GM19351 (cell line): ENCODE results near the gene ADGRL1.
"Not testable (repeated sequence)": the region's sequence is repeated elsewhere in the genome, so short reads cannot be mapped to it uniquely, and the experiment has no call there.

Experiments used
- ATAC-seq: cut with Tn5 transposase; IDR thresholded peaks from one replicate; pipeline ENCODE4 v1.9.1; 2021; ENCODE audit warnings: mild to moderate bottlenecking, moderate library complexity; ENCODE audit not compliant: unreplicated experiment

ADGRL1 gene

DNA sequence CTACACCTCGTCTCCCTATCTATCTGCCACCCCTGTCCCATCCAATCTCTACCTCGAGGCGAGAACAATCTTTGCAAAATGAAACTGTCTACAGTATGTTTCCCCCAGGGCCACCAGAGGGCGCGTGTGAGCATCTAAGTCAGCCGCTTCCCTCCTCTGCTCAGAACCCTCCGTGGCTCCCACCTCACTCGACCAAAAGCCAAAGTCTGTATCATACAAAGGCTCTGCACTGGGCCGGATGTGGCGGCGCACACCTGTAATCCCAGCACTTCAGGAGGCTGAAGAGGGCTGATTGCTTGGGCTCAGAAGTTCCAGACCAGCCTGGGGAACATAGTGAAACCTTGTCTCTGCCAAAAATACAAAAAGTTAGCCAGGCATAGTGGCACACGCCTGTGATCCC lies 9.9 kb downstream of the ADGRL1 start:
- not testable (repeated sequence) for ATAC-seq

DNA sequence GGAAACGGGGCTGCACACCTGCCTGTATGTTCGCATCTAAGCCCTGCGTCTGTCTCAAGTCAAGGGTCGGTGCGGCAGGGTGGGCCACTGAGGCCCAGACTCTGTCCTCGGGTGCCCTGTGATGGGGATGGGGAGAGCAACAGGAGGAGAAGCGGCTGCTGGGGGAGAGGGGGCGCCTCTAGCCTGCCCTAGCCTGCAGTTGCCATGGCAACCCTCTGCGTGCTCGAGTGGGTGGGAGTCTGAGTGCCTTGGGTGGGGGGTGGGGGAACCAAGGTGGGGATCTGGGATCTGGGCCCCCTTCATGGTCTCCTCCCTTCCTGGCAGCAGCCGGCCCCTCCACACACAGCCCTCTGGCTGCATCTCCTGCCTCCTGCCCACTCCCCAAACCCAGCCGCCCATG lies 10.8 kb downstream of the ADGRL1 start:
- ATAC-seq: not testable (repeated sequence)

DNA sequence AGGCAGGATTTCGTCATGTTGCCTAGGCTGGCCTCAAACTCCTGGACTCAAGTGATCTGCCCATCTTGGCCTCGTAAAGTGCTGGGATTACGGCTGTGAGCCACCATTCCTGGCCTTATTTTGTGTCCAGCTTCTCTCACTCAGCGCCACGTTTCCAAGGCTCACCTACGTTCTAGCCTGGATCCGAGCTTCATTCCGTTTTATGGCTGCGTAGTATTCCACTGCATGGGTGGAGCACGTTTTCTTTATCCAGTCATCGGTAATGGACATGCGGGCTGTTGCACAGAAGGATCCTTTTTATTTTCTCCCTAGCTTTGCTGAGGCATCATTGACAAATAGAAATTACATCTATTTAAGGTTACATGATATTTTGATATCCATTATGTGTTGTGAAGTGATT lies 16.6 kb downstream of the ADGRL1 start:
- no peak for ATAC-seq

DNA sequence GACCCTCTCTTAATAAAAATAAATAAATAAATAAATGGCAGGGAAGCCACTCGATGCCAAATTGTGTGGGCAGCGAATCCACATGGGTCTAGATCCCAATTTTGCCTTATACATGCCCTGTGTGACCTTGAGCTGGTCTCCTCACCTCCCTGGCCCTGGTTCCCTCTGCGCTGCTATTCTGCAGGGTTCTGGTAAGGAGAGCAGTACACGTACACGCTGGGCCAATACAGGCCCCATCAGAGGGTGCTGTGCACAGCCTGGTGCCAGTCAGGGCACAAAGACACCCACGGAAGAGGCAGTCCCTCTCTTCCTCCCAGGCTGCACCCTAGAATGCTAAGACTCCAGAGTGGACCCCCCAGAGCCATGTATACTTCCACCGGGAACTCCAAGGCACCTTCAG lies 17.9 kb downstream of the ADGRL1 start:
- ATAC-seq: not testable (repeated sequence)

DNA sequence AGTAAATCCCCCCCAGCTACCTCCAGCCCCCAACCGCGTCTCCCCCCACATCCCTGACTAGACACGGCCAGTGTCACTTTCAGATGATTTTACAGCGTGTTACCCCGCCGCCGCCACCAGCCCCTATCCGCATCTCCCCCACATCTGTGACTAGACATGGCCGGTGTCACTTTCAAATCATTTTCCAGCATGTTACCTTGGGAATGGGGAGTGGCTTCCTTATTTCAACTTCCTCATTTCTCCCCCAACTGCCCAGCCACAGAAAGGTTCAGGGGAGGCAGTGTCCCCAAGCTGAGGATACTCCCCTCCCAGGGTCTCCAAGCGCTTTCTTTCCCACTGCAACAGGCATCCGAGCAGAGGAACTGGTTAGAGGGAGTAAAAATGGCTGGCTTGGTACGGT lies 18.4 kb downstream of the ADGRL1 start:
- ATAC-seq: no peak

DNA sequence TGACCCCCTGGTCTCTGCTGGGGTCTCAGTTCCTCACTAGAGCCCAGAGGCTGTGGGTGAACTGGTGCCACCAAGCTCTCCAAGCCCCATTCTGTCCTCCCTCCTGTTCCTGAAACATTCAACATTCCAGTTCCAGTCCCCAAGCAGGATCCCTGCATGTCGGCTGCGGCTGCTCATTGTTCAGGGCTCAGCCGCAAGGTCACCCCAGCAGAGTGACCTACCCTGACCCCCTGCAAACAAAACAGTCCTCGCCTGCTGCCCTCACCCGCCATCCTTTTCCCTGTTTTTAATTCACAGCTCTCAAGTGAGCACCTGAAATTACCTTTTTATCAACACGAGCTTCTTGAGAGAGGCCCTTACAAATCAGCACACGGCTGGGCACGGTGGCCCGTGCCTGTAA lies 19.3 kb downstream of the ADGRL1 start:
- not testable (repeated sequence) for ATAC-seq

DNA sequence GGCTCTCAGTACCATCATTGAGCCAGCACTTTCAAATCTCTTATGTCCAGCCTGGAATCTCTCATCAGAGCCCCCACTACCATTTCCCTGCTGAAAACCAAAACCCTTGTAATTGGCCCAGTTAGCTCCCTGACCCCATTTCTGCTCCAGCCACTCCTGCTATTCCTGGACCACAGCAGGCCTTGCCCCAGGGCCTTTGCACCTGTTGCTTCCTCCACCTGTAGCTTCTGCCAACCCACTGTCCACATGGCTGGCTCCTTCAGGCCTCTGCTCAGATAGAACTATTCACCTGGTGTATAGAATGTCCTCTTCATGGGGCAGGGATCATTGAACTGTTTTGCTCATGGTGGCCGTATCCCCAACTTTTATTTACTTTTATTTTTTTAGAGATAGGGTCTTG lies 20.3 kb downstream of the ADGRL1 start:
- not testable (repeated sequence) for ATAC-seq

DNA sequence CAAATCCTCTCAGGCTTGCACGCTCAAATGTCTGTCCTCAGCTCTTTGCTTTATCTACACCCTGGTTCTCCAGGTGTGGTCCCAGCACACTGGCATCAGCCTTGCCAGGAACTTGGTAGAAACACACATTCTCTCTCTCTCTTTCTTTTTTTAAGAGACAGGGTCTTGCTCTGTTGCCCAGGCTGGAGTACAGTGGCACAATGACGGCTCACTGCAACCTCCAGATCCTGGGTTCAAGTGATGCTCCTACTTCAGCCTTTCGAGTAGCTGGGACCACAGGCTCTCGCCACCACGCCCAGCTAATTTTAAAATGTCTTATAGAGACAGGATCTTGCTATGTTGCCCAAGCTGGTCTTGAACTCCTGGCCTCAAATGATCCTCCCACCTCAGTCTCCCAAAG lies 20.8 kb downstream of the ADGRL1 start:
- ATAC-seq: no peak

DNA sequence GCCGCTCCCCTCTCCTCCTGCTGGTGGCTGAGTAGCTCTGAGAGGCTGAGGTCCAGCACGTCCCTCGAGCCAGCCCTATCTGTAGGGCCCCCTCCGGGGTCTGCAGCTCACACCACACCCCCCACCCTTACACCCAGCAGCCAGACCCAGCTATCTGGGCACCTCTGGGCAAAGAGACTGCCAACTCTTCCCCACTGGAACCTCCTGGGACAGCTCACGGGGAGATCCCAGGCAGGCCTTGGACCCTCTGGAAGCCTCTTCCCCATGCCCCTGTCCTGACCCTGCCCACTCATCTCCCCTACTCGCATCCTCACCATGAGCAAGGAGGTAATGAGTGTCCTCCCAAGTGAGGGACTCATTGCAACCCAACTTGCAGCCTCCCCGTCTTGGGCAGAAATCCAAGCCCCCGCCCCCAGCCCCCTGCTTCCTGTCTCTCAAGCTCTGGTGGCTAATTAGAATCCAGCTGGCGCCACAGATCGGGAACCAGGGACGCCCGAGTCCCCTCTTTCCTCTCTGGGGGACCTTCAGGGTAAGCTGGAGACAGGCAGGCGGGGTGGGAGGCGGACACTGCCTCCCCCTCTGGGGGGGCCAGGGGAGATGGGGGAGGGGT lies 22.1 kb downstream of the ADGRL1 start:
- ATAC-seq: no peak

DNA sequence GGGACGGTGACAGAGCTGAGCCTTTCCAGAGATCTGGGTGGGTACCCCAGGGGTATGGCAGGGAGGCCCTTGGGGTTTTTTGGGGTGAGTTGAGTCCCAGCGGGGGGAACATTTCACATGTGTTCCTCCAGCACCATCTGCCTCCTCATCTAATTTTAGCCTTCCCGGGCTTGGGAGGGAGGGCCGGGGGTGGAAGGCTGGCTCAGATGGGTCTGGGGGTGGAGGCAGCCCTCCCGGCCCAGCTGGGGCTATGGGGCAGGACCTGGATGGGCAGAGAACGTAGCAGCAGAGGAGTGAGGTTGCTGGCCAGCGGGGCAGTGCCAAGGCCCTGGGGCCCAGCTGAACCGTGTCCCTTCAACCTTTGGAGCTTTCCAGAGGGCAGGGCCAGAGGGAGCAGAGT lies 23.5 kb downstream of the ADGRL1 start:
- no peak for ATAC-seq

DNA sequence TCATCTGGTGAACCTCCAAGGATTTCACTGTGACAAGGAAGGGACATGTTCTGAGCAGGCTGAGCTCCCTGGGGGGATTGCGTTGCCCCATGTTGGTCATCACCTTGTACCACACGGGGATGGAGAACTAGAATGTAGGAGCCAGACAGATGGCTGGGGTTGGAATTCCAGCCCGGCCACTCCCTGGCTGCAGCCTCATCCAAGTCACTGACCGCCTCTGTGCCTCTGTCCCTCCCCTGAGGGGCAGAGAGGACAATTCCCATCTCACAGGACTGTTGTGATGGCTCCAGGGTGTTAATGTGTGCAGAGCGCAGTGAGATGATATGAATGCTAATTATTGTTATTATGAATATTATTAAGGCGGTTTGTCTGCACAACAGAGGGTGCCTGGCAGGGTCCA lies 24.1 kb downstream of the ADGRL1 start:
- ATAC-seq: no peak

DNA sequence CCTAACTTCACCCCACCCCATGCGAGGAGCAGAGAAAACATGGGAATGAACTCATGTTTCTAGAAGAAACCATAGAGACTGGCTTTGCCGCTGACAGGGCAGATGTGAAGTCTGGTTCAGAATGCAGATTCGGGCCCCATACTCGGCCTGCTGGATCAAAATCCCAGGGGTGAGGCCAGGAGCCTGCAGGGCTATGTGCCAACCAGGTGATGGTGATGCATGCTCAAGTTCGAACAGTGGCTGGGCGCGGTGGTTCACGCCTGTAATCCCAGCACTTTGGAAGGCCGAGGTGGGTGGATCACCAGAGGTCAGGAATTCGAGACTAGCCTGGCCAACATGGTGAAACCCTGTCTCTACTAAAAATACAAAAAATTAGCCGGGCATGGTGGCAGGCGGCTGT lies 24.8 kb downstream of the ADGRL1 start:
- ATAC-seq: not testable (repeated sequence)

DNA sequence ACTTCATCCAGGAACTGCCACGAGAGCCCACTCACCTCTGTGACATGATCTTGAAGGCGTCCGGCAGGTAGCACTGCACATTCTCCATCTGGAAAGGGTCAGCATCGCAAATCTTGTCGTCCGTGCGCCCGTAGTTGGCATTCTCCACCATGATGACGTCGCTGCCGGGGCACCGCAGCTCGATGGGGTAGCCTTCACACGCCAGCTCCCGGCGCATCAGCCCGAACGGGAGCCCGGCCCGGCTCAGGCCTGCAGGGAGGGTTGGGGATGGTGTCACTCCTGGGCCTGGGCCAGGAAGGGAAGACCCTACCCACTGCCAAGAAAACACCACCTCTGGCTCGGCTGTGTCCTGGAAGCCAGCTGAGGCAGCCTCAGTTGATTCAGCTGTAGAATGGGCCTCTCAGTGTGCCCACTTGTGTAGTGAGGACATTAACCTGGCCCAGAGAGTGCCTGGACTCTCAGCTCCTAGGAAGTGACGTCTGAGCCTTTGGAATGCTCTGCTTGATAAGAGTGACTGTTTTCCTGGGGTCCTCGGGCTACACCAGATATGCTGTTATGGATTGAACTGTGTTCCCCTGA lies 28.4 kb downstream of the ADGRL1 start:
- ATAC-seq: no peak

DNA sequence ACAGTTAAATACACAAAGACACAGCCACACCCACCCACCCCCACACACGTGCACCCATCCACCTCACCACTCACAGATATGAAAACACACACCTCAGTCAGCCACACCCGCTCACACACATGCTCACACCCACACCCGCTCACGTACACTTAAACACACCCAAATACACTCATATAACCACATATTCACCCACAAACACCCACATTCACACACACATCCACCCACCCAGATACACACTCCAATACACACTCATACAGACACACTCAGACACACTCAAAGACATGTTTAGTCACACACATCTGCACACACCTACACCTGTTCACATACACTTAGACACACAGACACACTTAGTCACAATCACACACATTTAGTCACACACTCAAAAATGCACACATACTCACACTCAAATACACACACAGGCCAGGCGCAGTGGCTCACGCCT lies 30.6 kb downstream of the ADGRL1 start:
- ATAC-seq: no peak

DNA sequence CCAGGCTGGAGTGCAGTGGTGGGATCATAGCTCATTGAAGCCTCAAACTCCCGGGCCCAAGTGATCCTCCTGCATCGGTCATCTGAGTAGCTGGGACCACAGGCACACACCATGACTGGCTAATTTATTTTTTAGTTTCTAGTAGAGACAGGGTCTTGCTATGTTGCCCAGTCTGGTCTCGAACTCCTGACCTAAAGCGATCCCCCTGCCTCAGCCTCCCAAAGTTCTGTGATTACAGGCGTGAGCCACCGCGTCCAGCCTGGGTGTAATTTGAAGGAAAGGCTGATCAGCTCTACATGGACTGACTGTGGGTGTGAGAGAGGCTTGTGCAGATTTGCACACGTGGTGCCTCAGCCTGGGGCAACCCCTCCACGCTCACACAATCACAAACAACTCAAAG lies 31.1 kb downstream of the ADGRL1 start:
- no peak for ATAC-seq

DNA sequence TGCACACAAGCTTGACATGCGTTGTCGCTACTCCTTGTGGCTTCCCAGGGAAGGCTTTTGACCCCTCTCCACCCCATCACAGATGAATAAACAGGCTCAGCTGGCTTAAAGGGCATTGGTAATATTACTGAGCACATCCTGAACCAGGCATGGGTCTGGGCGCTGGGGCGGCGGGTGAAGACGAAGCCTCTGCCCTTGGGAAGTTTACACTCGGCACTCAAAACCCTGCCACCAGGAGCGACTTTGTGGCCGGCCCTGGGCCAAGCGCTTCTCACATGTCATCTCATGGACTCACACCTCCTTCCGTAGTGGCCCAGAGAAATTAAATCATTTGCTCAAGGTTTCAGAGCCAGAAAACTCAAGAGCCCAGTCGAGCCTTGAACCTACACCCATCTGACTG lies 37.0 kb downstream of the ADGRL1 start:
- no peak for ATAC-seq

DNA sequence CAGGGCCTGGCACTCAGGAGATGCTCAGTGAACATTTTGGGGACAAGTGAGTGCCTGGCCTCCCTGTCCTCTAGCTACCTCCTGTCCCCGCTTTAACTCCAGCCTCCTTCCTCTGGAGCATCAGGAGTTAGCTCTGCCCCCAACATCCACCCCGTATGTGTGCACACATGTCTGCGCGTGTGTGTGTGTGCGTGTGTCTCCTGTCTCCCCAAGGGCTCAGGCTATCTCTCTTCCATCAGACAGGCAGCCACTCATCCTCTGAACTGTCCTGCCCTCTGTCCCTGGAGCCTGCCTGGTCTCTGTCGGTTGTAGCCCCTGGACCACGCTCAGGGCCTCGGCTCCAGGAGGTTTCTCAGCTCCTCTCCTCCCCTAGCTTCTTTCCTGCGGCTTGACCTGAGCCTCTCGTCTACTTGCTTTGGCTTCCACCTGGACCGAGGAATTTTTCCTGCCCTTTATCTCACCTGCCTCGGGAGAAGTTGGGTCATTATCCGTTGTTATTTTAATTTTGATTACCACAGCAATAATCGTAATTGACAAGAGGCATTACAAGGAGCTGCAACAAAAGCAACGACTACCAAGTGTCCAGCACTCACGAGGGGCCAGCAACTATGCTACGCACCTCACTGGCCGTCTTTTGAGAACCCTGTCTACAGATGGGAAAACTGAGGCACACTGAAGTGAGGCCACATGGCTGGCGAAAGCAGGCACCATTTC lies 37.6 kb downstream of the ADGRL1 start:
- ATAC-seq: no peak

DNA sequence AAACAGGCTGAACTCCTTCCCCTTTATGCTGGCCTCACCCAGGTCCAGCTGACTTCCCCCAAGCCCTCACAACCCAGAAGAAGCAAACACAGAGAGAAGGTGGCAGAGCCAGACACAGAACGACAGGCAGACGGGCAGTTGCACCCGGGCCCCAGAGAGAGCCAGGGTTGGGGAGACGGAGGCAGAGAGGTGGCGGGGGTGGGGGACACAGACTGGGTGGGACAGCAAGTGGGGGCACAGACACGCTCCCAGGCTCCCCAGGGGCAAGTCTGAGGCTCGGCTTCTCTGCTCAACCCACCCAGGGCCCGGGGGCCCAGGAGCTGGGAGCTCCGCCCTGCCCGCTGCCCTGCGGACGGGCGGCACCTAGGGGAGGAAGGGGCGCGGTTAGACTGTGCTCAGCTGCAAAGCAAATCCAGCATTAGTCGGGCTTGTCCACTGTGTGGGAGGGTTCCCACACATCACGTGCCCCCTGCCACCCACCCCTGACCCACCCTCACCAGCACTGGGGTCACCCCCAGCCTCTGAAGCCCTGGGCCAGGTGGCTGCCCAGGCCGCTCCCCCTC lies 38.3 kb downstream of the ADGRL1 start:
- ATAC-seq: no peak

DNA sequence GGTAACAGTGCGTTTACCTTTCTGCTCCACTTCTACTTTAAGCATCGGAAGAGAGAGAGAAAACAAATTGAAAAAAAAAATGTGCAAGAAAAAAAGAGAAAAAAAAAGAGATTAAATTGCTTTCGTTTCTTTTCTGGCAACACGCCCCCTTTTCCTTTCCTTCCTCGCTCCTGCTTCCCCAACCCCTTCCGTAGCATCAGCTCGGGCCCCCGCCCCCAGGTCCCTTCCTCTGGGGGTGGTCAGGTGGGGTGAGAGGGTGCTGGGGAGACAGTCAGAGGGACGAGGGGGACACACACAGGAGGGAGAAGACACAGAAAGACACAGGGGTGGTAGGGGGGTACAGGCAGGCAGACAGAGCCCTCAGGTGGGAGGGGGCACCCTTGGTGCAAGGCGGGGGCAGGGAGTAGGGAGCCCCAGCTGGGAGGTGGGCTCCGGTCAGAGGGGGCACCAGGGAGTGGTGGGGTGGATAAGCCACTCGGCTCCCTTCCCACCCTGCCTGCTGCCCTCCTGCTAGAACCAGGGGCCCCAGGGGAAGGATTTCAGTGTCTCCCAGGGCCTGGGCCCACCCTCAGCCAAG lies 38.9 kb downstream of the ADGRL1 start:
- ATAC-seq: no peak

DNA sequence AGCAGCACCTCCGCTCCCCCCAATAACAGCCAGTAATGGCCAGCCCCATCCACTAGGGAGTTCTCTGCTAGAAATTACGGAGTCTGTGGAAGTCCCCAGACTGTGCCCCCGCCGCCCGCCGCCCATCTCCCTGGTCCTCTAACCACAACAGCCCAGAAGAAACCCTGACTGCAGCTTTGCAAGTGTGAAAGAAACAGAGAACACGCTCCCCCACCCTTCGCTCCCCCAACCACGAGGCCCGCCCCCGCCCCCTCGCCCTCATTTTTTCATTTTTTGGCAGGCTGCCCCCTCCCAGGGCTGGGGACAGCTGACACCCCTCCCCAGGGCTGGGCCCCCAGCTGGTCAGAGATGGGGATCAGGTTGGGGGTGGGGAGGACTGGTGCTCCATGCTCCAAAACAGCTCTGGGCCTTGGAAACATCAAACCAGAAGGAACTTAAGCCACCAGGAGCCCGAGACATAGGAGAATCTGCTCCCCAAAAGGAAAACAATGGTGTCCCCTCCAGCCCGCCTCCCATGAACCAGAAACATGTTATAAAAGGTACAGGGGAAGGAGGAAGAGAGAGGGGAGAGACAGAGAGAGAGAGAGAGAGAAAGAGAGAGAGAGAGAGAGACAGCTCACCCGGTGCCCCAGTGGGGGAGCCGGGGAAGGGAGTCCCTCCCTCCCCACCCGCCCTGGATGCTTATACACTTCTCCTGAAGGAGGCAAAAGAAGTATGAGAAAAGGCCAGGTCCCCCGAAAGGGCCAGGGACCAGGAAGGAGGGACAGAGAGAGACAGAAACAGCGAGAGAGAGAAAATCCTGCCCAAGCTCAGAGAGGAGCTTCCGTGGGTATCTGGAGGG lies 39.8 kb downstream of the ADGRL1 start:
- no peak for ATAC-seq
